T-helper 17 cell (primary cell): ENCODE results near the gene GRB10. TPM values are rescaled to one million over a fixed set of nuclear protein-coding genes. Genes with fewer than 3 reads are reported as not detected.

Experiments
- ATAC-seq: fragments of 150-1000 bp; cut with Tn5 transposase; 2 replicates; pipeline ENCODE4 v1.10.0; 2021; ENCODE audit warnings: mild to moderate bottlenecking, moderate library complexity
- DNase-seq, 3 donors: peaks; one replicate each; pipeline versions ENCODE4 v3.0.0 to v3.0.0-alpha.2; 2020 to 2021
- H3K9me3 ChIP-seq: one replicate; pipeline ENCODE4 v1.7.0; 2013; ENCODE audit warnings: low read length, mild to moderate bottlenecking; ENCODE audit not compliant: control insufficient read depth, poor library complexity, severe bottlenecking
- H3K27ac Mint-ChIP-seq: one replicate; pipeline ENCODE4 v1.8.0; 2022; ENCODE audit warnings: mild to moderate bottlenecking, moderate library complexity, mixed read lengths
- H3K27me3 Mint-ChIP-seq: one replicate; pipeline ENCODE4 v1.8.0; 2022; ENCODE audit warnings: mixed read lengths
- H3K36me3 Mint-ChIP-seq: one replicate; pipeline ENCODE4 v1.8.0; 2022; ENCODE audit warnings: low read depth, mixed read lengths
- H3K4me1 Mint-ChIP-seq: one replicate; pipeline ENCODE4 v1.8.0; 2022; ENCODE audit warnings: mild to moderate bottlenecking, mixed read lengths
- H3K4me3 Mint-ChIP-seq: one replicate; pipeline ENCODE4 v1.8.0; 2022; ENCODE audit warnings: mild to moderate bottlenecking, moderate library complexity, mixed read lengths
- total RNA-seq, 4 donors: library from RNA in 2 of 4; stranded (reverse) in 2 of 4; gene quantifications; one replicate each; pipeline ENCODE4 v1.2.3 and lab custom pipeline; 2022 to 2026

GRB10 gene
- total RNA-seq, 2 donors from 2014 or later: 3.8 to 7.0 TPM

GRCh38 chr7:50725774-50726173, 56.9 kb downstream of the GRB10 start:
- H3K36me3 Mint-ChIP-seq: no peaks in the 10 kb centered on the region
- no peak overlapping the region for H3K27ac Mint-ChIP-seq
- H3K27me3 Mint-ChIP-seq: peaks cover 12% of the 10 kb centered on the region
- DNase-seq (no peak), ATAC-seq (no peak)
- H3K9me3 ChIP-seq: no peaks in the 10 kb centered on the region
- peaks cover 5% of the 10 kb centered on the region for H3K4me1 Mint-ChIP-seq
- H3K4me3 Mint-ChIP-seq: no peak overlapping the region

GRCh38 chr7:50724526-50725520, 57.9 kb downstream of the GRB10 start:
- Mint-ChIP-seq H3K27ac (no peak overlapping the region), H3K4me3 (no peak overlapping the region), H3K27me3 (peaks cover 12% of the 10 kb centered on the region), H3K36me3 (no peaks in the 10 kb centered on the region), H3K4me1 (peaks cover 5% of the 10 kb centered on the region)
- ATAC-seq (no peak), DNase-seq (no peak)
- no peaks in the 10 kb centered on the region for H3K9me3 ChIP-seq

- H3K9me3 ChIP-seq: no peaks in the 10 kb centered on the region
- H3K27ac Mint-ChIP-seq: peak overlapping the region; percentile 19
- peaks cover 7% of the 10 kb centered on the region for H3K4me1 Mint-ChIP-seq
- H3K4me3 Mint-ChIP-seq: no peak overlapping the region
- ATAC-seq: no peak
- peaks cover 15% of the 10 kb centered on the region for H3K27me3 Mint-ChIP-seq
- no peak for DNase-seq
- H3K36me3 Mint-ChIP-seq: no peaks in the 10 kb centered on the region
Observed at GRCh38 chr7:50723888-50724287, 58.8 kb downstream of the GRB10 start.

DNA sequence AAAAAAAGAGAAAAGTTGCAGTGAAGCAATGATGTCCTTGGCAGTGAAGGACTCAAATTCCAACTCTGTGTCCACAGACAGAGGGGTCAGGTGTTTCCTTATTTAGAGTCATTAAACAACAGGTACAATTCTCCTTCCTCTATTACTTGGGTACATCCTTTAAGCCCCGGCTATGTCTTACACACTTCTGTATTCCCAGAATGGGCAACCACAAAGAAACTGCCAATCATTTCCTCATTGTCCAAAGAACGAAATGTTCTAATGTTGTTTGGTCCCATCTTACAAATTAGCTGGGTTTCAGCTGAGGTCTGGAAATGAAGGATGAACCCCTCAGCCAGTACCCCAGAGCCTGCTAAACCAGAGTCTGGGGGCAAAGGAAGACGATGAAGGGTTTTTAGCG, 59.5 kb downstream of the GRB10 start:
- Mint-ChIP-seq H3K36me3 (no peaks in the 10 kb centered on the region), H3K27ac (peak overlapping the region; percentile 19), H3K4me1 (peaks cover 7% of the 10 kb centered on the region), H3K27me3 (peaks cover 21% of the 10 kb centered on the region), H3K4me3 (no peak overlapping the region)
- no peak for DNase-seq
- ATAC-seq: no peak
- no peaks in the 10 kb centered on the region for H3K9me3 ChIP-seq

DNA sequence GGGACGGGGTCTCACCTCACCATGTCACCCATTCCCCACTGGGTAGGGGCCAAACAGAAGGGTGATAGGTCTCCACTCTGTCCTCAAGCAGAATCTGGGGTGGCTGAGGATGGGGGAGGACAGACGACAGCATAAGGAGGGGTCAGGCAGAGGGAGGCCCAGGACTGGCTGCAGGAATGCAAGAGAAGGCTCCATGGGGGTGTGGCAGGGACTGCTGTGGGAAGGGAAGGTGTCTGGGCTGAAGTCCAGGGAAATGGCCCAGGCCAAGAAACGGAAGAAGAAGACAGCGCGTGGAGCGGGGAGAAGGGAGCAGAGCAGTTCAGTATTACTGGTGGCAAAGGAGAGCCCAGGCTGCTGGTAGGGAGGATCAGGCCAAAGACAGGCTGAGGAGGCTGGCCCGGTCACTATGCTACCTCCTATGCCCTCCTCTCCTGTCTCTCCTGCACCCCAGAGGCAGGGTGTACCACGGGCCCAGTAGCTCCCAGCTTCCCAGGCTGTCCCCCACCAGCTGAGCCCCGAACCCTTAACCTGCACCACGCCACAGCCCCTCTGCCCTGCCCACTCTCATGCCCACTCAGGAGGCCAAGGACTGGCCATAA, 60.9 kb downstream of the GRB10 start:
- no peak overlapping the region for H3K27ac Mint-ChIP-seq
- ATAC-seq: no peak

GRCh38 chr7:50721160-50721559, 61.5 kb downstream of the GRB10 start:
- Mint-ChIP-seq H3K36me3 (no peaks in the 10 kb centered on the region), H3K27ac (no peak overlapping the region), H3K4me1 (peaks cover 13% of the 10 kb centered on the region), H3K27me3 (peaks cover 36% of the 10 kb centered on the region), H3K4me3 (no peak overlapping the region)
- ATAC-seq (no peak), DNase-seq (no peak)
- H3K9me3 ChIP-seq: no peaks in the 10 kb centered on the region

More for the DNA sequence above, 60.9 kb downstream of the GRB10 start:
- H3K9me3 ChIP-seq: no peaks in the 10 kb centered on the region
- Mint-ChIP-seq H3K4me3 (no peak overlapping the region), H3K4me1 (peaks cover 9% of the 10 kb centered on the region), H3K27me3 (peaks cover 30% of the 10 kb centered on the region), H3K36me3 (no peaks in the 10 kb centered on the region)
- no peak for DNase-seq

DNA sequence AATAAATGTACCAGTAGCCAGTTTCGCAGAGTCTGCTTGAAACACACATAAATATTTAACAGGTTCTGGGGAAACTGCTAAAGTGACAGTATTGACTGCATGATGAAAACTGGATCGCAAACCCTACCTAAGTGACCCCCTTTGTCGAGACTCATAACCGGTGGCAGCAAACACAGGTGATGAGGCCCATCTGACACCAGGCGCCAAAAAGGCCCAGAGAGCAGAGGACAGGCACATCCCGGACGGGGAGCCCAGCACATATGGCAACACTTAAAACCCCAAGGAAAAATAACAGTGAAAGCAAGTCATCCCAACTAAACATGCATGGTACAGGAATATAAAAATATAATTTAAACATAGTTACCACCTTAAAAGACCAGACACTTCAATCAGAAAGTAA, 62.4 kb downstream of the GRB10 start:
- peaks cover 11% of the 10 kb centered on the region for H3K4me1 Mint-ChIP-seq
- peaks cover 43% of the 10 kb centered on the region for H3K27me3 Mint-ChIP-seq
- no peak for ATAC-seq
- H3K9me3 ChIP-seq: no peaks in the 10 kb centered on the region
- DNase-seq: no peak
- H3K36me3 Mint-ChIP-seq: no peaks in the 10 kb centered on the region
- no peak overlapping the region for H3K4me3 Mint-ChIP-seq
- H3K27ac Mint-ChIP-seq: no peak overlapping the region

DNA sequence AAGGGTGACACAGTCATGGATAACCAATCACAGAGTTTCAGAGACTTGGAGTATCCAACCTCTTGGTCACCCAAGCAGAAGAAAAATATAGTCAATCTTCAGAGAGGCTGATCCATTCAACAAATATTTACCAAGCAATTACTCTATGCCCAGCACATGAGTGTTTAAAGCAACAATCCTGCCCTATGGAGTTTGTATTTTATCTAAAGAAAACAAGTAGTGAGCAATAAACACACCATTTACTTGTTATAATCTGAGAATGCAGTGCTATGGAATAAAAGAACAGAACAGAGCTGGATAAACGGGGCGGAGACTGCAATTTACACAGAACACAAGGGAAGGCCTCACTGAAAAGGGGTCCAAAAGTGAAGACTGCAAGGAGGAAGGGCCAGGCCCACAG, 63.8 kb downstream of the GRB10 start:
- no peaks in the 10 kb centered on the region for H3K36me3 Mint-ChIP-seq
- peaks cover 46% of the 10 kb centered on the region for H3K27me3 Mint-ChIP-seq
- no peak overlapping the region for H3K4me3 Mint-ChIP-seq

GRCh38 chr7:50718311-50718710, 64.4 kb downstream of the GRB10 start:
- no peak for ATAC-seq
- peaks cover 13% of the 10 kb centered on the region for H3K4me1 Mint-ChIP-seq
- no peaks in the 10 kb centered on the region for H3K9me3 ChIP-seq
- no peak overlapping the region for H3K27ac Mint-ChIP-seq
- H3K4me3 Mint-ChIP-seq: no peak overlapping the region
- no peak for DNase-seq
- no peaks in the 10 kb centered on the region for H3K36me3 Mint-ChIP-seq
- peaks cover 46% of the 10 kb centered on the region for H3K27me3 Mint-ChIP-seq

More for the DNA sequence above, 63.8 kb downstream of the GRB10 start:
- peaks cover 11% of the 10 kb centered on the region for H3K4me1 Mint-ChIP-seq
- DNase-seq (no peak), ATAC-seq (no peak)
- no peaks in the 10 kb centered on the region for H3K9me3 ChIP-seq
- no peak overlapping the region for H3K27ac Mint-ChIP-seq

GRCh38 chr7:50717181-50717580, 65.5 kb downstream of the GRB10 start:
- Mint-ChIP-seq H3K4me1 (peaks cover 13% of the 10 kb centered on the region), H3K27me3 (peaks cover 46% of the 10 kb centered on the region), H3K27ac (no peak overlapping the region), H3K36me3 (no peaks in the 10 kb centered on the region), H3K4me3 (no peak overlapping the region)
- DNase-seq: no peak
- no peak for ATAC-seq
- H3K9me3 ChIP-seq: no peaks in the 10 kb centered on the region

DNA sequence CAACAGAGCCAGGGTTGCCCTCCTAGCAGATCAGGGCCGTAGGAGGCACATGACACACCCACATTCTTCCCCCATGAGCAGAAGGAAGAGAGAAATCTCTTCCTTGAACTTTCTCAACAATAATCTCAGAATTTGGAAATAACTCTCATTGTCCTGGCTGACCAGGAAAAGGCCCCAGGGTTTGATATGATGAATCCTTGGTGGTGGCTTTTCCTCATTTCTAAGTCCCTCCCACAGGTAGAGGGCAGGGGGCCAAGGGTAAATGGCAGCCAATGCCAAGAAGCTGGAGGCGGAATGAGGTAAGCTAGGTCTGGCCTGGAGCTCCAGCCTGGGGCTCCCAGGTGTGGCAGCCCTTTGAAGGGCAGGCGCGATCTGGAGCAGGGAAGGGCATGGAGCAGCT, 67.8 kb downstream of the GRB10 start:
- Mint-ChIP-seq H3K27me3 (peaks cover 49% of the 10 kb centered on the region), H3K4me1 (peaks cover 13% of the 10 kb centered on the region), H3K36me3 (no peaks in the 10 kb centered on the region), H3K4me3 (no peak overlapping the region), H3K27ac (no peak overlapping the region)
- ATAC-seq (no peak), DNase-seq (no peak)
- H3K9me3 ChIP-seq: no peaks in the 10 kb centered on the region

DNA sequence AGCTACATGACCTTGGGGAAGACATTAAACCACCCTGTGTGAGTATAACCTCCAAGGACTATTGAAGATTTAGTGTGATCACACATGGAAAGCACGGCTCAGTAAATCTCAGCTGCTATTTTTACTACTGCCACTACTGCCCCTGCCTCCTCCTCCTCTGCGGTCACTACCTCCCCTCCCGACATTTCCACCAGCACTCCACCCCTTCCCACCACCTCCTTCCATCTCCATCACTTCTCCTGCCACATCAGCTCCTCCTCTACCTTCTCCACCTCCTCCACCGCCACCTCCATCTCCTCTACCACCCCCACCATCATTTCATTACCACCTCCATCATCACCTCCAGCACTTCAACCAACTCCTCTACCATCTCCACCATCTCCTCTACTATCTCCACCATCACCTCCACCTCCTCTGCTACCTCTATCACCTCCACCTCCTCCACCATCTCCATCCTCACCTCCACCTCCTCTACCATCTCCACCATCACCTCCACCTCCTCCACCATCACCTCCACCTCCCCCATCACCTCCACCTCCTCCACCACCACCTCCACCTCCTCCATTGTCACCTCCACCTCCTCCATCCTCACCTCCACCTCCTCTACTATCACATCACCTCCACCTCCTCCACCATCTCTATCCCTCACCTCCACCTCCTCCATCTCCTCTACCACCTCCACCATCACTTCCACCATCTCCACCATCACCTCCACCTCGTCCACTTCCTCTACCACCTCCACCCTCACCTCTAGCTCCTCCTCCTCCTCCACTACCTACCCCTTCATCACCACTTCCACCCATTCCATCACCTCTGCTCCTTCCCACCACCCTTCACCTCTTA, 69.4 kb downstream of the GRB10 start:
- H3K4me1 Mint-ChIP-seq: peaks cover 10% of the 10 kb centered on the region
- ATAC-seq (no peak), DNase-seq (no peak)
- peaks cover 46% of the 10 kb centered on the region for H3K27me3 Mint-ChIP-seq
- H3K36me3 Mint-ChIP-seq: no peaks in the 10 kb centered on the region
- H3K27ac Mint-ChIP-seq: no peak overlapping the region
- no peak overlapping the region for H3K4me3 Mint-ChIP-seq
- no peaks in the 10 kb centered on the region for H3K9me3 ChIP-seq
